HEK293T (cell line): ENCODE results near the gene HMGXB4.

Source experiments
- ARNT ChIP-seq: fragments of 450-650 bp; IDR thresholded peaks from 2 replicates; pipeline ENCODE4 v1.6.1; 2017; ENCODE audit warnings: mild to moderate bottlenecking
- BHLHE40 ChIP-seq: fragments of 450-650 bp; IDR thresholded peaks from 2 replicates; pipeline ENCODE4 v1.6.1; 2016; ENCODE audit warnings: mild to moderate bottlenecking, moderate library complexity, borderline replicate concordance
- CTBP1 ChIP-seq: fragments of 450-650 bp; IDR thresholded peaks from 2 replicates; pipeline ENCODE4 v1.6.1; 2016; ENCODE audit warnings: borderline replicate concordance
- ELF4 ChIP-seq: fragments of 450-650 bp; IDR thresholded peaks from 2 replicates; pipeline ENCODE4 v1.6.1; 2017; ENCODE audit warnings: antibody characterized with exemption
- FOXM1 ChIP-seq: fragments of 450-650 bp; IDR thresholded peaks from 2 replicates; pipeline ENCODE4 v1.6.1; 2017; ENCODE audit warnings: mild to moderate bottlenecking, borderline replicate concordance
- L3MBTL2 ChIP-seq: fragments of 450-650 bp; conservative IDR thresholded peaks from 2 replicates; pipeline ENCODE4 v1.6.1; 2016; ENCODE audit warnings: mild to moderate bottlenecking
- LEF1 ChIP-seq: fragments of 450-650 bp; IDR thresholded peaks from 2 replicates; pipeline ENCODE4 v1.6.1; 2017; ENCODE audit warnings: mild to moderate bottlenecking, borderline replicate concordance
- PKNOX1 ChIP-seq: fragments of 450-650 bp; IDR thresholded peaks from 2 replicates; pipeline ENCODE4 v1.6.1; 2016
- SP1 ChIP-seq: fragments of 450-650 bp; IDR thresholded peaks from 2 replicates; pipeline ENCODE4 v1.6.1; 2017

- TF ChIP-seq ELF4 (no peak), L3MBTL2 (no peak), CTBP1 (no peak), FOXM1 (no peak), PKNOX1 (no peak), LEF1 (no peak), SP1 (no peak), BHLHE40 (no peak), ARNT (no peak)
Observed at GRCh38 chr22:35269630-35270029, 12.3 kb downstream of the HMGXB4 start.
